HG03060 (cell line): ENCODE results near the gene TMEM218.

Source experiments
- ATAC-seq: cut with Tn5 transposase; IDR thresholded peaks from one replicate; pipeline ENCODE4 v1.9.1; 2021; ENCODE audit warnings: low read depth, moderate number of reproducible peaks; ENCODE audit not compliant: unreplicated experiment

The TMEM218 gene

GRCh38 chr11:125078516-125079140 is 32.8 kb downstream of the TMEM218 start:
- no peak for ATAC-seq

DNA sequence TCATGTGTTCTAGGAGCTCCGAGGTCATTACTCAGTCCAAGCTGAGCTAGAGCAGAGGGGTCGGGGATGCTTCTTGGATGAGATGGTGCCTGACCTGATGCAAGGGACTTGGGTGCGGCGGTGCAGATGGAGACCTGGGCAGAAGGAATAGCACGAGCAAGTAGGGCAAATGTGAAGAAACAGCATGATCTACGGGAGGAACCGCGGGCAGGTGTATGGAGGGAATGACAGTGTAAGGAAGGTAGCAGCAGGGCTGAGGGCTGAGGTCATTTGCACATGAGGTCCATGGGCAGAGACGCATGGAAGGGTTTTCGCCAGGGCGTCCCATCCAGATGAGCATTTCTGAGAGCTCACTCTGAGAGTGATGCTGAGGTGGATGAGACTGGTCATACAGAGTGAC is 33.4 kb downstream of the TMEM218 start:
- ATAC-seq = no peak

DNA sequence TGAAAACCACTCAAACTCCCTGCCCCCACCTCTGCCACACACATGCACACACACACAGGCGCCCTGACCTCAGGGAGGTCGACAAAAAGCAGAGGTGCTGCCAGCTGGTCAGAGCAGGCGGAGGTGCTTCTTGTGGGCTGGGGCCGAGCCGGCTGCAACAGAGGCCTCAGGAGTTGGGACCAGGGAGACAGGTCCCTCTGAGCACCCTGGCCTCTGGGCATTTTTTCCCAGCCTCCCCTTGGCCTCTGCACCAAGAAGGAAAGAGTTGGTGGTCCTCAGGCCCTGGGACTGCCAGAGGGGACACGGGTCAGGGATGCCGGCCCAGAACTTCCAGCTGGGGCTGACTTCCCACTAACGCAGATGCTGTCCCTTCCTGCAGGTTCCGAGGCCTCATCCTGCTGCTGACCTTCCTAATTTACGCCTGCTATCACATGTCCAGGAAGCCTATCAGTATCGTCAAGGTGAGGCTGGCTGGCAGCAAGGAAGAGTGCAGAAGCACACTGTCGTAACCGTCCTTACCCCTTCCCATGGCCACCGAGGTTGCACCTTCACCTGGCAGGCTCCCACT is 35.0 kb downstream of the TMEM218 start:
- ATAC-seq = no peak

DNA sequence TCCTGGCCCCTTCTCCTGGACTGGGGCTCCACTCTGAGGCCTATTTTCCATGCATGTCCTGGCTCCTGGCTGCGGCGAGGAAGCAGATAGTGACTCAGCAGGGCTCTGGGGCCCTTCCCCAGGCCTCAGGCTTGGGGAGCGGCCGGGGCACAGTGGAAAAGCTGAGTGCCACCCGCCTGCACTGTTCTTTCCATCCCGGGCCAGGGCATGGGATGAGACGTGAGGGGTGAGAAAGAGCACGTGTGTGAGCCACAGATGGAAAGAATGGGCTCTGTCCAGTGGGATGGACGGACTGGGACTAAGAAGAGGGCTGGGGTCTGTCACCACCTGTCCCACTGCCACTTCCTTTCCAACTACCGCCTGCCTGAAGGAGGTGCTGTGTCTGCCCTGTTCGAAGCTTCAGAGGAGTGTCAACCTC is 35.5 kb downstream of the TMEM218 start:
- ATAC-seq = no peak

DNA sequence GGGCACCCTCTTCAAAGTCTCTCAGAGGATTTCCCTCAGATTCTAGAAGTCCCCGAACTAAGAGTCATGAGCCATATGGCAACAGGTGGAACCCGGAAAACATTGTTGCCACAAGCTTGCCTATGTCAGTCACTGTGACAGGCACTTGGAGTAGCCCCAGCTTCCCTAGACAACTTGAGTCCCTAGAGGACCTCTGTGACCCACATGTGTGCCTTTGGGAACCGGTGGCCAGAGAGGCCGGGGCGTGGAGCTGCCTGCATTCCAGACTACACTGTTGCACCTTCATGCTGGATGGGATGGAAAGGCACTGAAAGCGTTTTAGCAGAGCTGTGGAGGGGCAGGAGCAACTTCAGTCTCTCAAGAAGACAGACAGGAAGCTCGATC is 36.2 kb downstream of the TMEM218 start:
- ATAC-seq = no peak

DNA sequence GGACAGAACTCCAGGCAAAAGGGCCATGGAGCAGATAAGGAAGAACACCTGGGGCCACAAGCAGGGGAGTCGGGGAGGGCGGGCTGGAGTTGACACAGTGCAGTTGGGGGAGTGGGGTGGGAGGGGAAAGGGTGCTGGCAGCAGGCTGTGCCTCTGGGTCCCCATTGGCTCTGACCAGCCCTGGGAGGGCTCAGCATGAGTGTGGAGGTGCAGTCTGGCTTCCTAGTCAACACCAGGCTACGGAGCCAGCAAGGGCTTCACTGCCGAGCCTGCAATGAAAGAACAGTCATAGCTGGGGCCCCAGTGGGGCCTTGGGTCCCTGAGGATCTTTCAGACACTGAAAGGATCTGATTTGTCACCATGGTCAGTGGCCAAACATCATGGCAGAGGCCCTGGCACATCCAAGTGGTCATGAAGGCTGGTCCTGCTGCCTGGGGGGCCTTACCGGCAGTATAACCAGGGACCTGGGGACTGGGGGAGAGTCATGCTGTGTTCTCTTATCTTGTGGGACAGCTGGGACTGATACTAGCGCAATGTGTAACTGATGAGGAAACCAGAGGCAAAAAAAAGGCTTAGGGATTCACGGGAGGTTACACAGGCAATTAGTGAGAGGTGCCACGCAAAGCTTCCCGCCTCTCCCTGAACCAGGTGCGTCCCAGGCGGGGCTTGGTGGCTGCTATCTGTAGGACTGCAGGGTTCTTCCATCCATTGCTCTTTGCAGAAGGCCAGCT is 36.8 kb downstream of the TMEM218 start:
- no peak for ATAC-seq

DNA sequence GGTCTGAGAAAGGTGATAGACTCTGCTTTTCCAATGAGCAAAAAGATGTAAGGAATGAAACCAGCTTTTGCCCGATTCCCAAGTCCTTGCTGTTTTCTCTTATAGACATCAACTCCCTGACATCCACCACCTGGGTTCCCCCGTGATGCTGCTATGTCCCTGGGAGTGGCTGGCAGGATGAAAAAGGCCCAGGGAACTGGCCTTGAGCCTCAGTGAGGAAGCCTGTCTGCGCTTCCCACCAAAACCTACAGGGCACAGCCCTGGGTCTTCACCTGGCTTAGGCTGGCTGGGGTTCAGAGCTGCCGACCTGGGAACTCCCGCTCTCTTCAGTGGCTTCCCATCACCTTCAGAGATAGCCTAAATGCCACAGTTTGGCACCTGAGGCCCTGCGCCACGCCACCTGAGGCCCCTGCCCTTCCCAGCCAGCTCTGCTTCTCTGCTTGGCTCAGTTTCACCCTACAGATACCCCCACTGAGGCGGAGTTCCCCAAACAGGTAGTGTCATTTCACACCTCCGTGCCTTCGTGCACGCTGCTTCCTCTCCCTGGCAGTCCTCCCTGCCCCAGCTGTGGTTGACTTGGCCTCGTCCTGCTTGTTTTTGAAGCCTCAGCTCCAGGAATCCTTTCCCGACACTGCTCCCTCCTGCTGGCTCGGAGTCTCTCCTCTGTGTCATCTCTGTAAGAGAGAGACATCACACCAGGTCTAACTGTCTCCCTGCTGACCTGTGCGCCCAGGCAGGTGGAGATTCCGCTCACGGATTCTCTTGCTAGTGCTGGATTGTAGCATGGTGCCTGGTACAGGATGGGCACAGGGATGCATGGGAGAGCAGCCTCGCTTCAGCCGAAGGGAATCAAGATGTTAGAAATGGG is 37.6 kb downstream of the TMEM218 start:
- no peak for ATAC-seq

DNA sequence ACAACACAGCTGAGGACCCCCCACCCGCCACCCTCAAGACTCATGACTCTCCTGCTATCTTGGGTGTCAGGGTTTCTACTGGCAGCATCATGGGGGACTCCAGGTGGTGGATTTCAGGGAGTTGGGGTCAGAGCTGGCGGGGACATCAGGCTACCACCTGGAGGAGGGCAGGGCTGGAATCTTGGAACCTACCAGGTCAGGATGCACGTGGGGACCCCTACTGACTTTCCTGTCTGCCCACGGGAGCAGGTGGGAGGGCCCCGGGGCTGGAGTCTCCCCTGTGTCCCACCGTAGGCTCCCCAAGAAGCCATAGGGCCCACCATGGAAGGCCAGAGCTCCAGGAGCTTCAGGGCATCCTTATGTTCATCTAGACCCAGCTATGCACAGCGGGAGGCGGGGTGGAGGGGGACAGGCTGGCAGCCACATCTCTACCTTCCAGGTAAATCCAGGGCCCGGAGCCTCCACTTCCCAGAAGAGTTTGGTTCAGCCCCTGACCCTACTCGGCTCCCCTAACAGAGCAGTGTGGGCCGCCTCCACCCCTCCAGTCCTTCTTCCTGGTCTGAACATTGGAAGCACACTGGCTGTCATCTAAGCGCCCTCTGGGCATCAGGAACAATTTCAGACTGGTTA is 38.4 kb downstream of the TMEM218 start:
- ATAC-seq = no peak

DNA sequence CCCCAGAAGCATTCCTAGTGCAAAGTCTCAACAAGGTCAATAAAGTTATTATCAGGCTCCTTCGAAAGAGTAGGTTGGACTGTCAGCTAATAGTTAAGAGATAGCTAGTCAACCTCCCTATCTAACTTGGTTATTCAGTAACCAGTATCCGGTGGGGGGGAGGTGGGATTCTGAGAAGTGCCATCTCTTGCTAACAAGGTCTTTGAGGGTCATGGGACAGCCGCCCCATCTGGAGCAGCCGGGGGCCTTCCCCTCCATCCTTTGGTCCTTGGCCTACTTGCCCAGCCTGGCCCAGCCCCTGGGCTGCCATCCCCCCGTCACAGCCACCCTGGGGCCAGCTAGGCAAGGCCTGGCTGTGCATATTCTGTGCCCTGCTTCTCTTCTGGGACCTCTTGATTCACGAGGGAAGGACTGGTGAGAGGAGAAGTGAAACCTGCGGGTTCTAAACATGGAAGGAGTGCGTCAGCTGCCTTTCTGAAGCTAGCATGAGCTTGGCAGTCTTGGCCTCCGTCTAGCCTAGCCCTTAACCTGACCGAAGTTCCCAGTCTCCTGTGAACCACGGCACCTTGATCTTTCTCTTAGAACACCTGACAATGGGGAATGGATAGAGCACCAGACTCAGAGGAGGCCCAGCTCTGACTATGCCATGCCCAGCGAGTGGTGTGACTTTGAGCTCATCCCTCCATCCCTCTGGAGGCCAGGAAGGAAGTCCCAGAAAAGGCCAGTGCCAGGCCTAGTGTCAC is 39.0 kb downstream of the TMEM218 start:
- ATAC-seq = peak; percentile 76

DNA sequence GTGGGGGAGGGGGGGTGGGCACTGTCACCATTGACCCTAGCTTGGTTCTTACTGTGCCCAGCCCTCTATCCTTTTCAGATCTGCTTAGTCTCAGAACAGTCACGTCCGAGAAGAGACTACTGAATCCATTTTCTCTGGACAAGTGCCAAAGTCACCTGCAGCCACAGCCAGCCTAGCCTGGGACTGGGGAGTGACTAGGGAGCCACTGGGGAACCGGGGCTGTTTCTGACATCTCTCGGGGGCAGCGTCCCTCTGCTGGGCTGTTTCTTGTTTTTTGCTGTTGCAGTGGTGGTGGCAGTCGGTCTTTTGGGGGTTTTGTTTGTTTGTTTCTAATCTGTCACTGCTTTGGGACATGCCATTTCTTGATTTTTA is 39.6 kb downstream of the TMEM218 start:
- ATAC-seq = no peak

GRCh38 chr11:125071435-125071834 is 40.0 kb downstream of the TMEM218 start:
- no peak for ATAC-seq

DNA sequence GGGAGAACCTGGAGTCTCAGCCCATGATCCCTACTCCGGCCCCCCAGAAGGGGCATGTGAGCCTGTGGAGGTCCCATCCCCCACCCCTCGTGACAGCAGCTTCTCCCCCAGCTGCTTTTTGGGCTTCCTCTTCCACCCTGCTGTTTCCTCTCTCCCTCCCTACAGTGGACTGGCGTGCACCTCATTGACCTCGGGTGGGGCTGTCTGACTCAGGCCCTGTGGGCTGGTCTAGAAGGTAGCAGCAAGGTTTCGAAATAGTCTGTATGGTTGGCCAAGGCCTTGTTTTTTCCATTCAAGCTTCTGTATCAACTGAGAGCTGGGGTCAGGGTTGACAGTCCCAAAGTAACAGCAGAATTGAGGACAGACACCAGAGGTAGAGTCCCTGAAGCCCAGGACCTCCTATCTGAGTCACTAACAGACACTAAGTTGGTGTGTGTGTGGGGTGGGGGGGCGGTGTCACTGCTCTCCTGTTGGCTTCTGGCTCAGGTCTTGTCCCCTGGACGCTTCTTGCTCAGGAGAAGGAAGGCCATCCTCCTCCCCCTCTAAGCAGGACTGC is 40.6 kb downstream of the TMEM218 start:
- ATAC-seq = peak; percentile 54

DNA sequence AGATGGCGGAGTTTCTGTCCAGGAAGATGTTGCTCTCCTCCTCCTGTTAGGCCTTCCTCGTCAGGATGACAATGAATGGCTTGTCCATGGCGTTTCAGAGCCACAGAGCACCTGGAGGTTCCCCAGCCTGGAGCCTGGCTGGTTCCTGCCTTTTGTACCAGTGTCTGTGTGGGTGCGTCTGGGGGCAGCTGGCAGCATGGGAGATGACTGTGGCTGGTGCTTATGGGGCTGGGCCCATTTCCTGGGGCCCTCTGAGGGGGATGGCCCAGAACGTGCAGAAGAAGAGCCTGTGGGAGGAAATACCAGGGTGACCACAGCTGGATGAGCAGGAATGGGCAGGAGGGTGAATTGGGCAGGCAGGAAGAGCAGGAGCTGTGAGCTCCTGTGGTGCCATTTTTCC is 41.6 kb downstream of the TMEM218 start:
- no peak for ATAC-seq

DNA sequence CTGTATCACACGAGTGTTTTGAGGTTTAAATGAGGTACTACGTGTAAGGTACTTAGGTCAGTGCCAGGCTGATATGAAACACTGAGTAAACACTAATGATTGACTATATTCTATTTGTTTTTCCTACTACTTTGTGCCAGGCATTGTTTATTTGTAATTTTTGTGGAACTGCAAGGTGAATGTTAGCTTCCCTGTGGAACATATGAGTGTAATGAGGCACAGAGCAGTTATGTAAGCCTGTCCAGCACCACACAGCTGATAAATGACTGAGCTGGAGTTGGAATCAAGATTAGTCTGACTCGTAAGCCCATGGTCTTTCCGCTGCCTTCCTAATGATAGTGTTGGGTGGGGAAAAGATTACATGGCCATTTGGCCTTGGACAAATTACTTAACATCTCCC is 42.4 kb downstream of the TMEM218 start:
- no peak for ATAC-seq

GRCh38 chr11:125068368-125068767 is 43.1 kb downstream of the TMEM218 start:
- no peak for ATAC-seq

DNA sequence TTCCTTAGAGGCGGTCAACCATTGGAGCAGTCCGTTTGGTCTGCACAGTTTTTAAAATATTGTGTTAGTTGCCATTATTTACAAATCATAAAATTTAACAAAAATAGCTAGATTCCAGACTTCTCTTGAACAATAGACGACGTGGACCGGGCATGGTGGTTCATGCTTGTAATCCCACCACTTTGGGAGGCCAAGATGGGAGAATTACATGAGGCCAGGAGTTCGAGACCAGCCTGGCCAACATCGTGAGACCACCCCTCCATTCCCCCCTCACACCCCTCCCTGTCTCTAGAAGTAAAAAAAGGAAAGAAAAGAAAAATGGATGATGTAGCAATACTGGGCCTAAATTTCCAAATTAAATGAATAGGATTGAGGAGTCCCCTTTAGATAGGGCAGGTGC is 47.4 kb downstream of the TMEM218 start:
- ATAC-seq = no peak

DNA sequence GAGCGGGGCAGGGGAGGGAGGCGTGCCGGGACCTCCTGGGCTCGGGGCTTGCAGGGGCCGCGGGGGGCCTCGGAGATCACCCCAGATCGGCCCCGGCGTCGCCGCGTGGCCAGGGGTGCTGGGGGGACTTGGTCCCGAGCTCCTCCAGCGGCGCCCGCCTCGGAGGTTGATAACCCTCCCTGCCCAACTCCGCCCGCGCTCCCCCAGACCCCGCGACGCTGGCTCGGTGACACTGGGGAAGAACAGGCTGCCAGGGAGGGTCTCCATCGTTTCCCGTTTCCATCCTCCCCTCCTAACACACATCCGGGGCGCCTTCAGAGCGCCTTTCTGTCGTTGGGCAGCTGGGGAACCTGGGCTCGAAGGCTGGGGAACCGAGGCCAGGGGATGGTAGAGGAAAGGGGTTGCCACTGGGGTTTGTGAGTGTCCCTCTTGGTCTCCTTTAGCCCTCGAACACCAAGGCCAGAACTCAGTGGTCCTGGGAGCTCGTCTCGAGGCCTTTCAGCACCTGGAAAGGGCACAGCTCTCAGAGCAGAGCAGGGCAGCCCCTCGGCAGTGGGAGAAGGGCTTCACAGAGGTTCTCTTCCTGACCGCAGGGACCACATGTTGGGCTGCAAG is 47.9 kb downstream of the TMEM218 start:
- no peak for ATAC-seq

DNA sequence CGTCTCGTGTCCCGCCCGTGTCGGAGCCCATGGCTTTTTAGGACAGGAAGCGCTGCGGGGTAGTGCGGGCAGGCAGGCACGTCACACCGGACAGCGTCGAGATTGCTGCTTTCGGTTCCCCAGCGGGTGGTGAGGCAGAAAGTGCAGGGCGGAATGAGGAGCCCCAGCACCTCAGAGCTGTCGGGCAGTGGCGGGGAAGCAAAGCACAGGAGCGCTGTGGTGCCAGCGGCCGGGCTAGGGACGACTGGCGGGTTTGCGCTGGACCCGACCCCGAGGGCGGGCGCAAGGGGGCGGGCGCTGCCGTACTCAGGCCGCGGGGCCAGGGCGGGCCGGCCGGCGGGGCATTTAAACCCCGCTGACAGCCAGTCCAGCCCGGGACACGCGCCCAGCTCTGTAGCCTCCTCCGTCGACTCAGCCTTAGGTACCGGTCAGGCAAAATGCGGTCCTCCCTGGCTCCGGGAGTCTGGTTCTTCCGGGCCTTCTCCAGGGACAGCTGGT is 48.4 kb downstream of the TMEM218 start, which contains the start of gene SLC37A2:
SLC37A2 (plus strand) TSS at position 375 of the 498 bp plus-strand sequence; CDS start at position 438, 63 bp downstream.
- ATAC-seq = peak; percentile 82
